GM19023 (cell line): Measurements from ENCODE around the gene STXBP5L.
"Not testable (repeated sequence)": the region's sequence is repeated elsewhere in the genome, so short reads cannot be mapped to it uniquely, and the experiment has no call there.

Experiments
- ATAC-seq: cut with Tn5 transposase; IDR thresholded peaks from one replicate; pipeline ENCODE4 v1.9.1; 2021; ENCODE audit warnings: mild to moderate bottlenecking, moderate library complexity; ENCODE audit not compliant: unreplicated experiment

The STXBP5L gene

GRCh38 chr3:120908030-120908794 lies at the start of gene STXBP5L:
STXBP5L (plus strand) TSS chr3:120908205; CDS start chr3:120909579, 1,374 bp downstream.
- peak; percentile 96 for ATAC-seq

GRCh38 chr3:120858521-120858920 lies 49.5 kb upstream of the STXBP5L start:
- no peak for ATAC-seq

GRCh38 chr3:120864541-120864940 lies 43.5 kb upstream of the STXBP5L start:
- ATAC-seq, result no peak

GRCh38 chr3:120875507-120875906 lies 32.5 kb upstream of the STXBP5L start:
- no peak for ATAC-seq

- ATAC-seq, result no peak
These were observed 32.0 kb upstream of the STXBP5L start for GRCh38 chr3:120875989-120876388.

GRCh38 chr3:120879411-120879810 lies 28.6 kb upstream of the STXBP5L start:
- ATAC-seq, result no peak

GRCh38 chr3:120892921-120893320 lies 15.1 kb upstream of the STXBP5L start:
- no peak for ATAC-seq

GRCh38 chr3:120894316-120895057 lies 13.5 kb upstream of the STXBP5L start:
- ATAC-seq, result no peak

- not testable (repeated sequence) for ATAC-seq
These were observed 6.3 kb upstream of the STXBP5L start for GRCh38 chr3:120901716-120902115.

- ATAC-seq, result no peak
These were observed 4.8 kb upstream of the STXBP5L start for GRCh38 chr3:120903221-120903620.

- peak; percentile 18 for ATAC-seq
These were observed 361 bp upstream of the STXBP5L start for GRCh38 chr3:120907659-120908029.

GRCh38 chr3:120908795-120909601 lies 993 bp downstream of the STXBP5L start:
- ATAC-seq, result no peak

- no peak for ATAC-seq
These were observed 1.5 kb downstream of the STXBP5L start for GRCh38 chr3:120909602-120909878.

- ATAC-seq, result no peak
These were observed 18.1 kb downstream of the STXBP5L start for GRCh38 chr3:120926146-120926545.

GRCh38 chr3:120928991-120929390 lies 21.0 kb downstream of the STXBP5L start:
- no peak for ATAC-seq

- no peak for ATAC-seq
These were observed 23.6 kb downstream of the STXBP5L start for GRCh38 chr3:120931593-120931992.

GRCh38 chr3:120956143-120956542 lies 48.1 kb downstream of the STXBP5L start:
- ATAC-seq, result no peak

GRCh38 chr3:120982608-120983320 lies 74.8 kb downstream of the STXBP5L start:
- ATAC-seq, result no peak

GRCh38 chr3:120983321-120983665 lies 75.3 kb downstream of the STXBP5L start:
- ATAC-seq, result no peak

- no peak for ATAC-seq
These were observed 75.8 kb downstream of the STXBP5L start for GRCh38 chr3:120983841-120984240.

GRCh38 chr3:120985242-120985641 lies 77.2 kb downstream of the STXBP5L start:
- no peak for ATAC-seq
